ENCODE results near the gene TEX36. TPM values are rescaled to one million over a fixed set of nuclear protein-coding genes. Genes with fewer than 3 reads are reported as not detected.
"Not testable (repeated sequence)": the region's sequence is repeated elsewhere in the genome, so short reads cannot be mapped to it uniquely, and the experiment has no call there.

Gene TEX36
- total RNA-seq, 1 experiment from 2014 or later, result not detected

DNA sequence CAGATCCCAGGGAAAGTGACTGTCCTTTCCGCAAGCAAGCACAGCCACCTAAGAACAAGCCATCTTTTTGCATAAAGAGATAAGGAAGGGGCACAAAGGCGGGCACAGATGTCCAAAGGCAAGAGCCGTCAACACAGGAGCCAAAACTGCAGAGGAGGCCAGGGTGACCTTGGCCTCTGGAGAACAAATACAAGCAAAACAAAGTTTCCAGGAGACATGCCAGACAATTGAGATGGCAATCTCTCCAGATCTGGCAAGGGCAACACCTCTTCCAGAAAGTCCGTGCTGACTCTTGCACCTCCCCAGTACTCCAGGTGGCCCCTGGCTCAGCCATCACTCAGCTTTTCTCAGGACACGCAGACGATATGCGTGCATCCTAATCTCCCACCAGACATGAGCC lies 58.2 kb downstream of the TEX36 start:
- Mint-ChIP-seq H3K9me3 (ENCODE audit: unreplicated experiment) (no peaks in the 10 kb centered on the region), H3K4me3 (ENCODE audit: unreplicated experiment) (no peak overlapping the region), H3K36me3 (ENCODE audit: insufficient read depth, unreplicated experiment) (no peaks in the 10 kb centered on the region), H3K4me1 (ENCODE audit: insufficient read depth, unreplicated experiment) (no peaks in the 10 kb centered on the region), H3K27ac (ENCODE audit: low read depth, unreplicated experiment) (no peak overlapping the region), H3K27me3 (ENCODE audit: insufficient read depth, unreplicated experiment) (peaks cover 33% of the 10 kb centered on the region)
- intact Hi-C loops (cut with micrococcal nuclease), result loop anchor here (5.0 kb wide), 1 partner anchor 577 kb away; no protein-coding TSS in a partner anchor
- ChIA-PET POLR2A (no interaction called here), CTCF (interaction anchor here (0.5 kb wide), 1 partner anchor 77 kb away, joined by 3 read pairs; no protein-coding TSS in a partner anchor)
- TF ChIP-seq, protein P1, sequence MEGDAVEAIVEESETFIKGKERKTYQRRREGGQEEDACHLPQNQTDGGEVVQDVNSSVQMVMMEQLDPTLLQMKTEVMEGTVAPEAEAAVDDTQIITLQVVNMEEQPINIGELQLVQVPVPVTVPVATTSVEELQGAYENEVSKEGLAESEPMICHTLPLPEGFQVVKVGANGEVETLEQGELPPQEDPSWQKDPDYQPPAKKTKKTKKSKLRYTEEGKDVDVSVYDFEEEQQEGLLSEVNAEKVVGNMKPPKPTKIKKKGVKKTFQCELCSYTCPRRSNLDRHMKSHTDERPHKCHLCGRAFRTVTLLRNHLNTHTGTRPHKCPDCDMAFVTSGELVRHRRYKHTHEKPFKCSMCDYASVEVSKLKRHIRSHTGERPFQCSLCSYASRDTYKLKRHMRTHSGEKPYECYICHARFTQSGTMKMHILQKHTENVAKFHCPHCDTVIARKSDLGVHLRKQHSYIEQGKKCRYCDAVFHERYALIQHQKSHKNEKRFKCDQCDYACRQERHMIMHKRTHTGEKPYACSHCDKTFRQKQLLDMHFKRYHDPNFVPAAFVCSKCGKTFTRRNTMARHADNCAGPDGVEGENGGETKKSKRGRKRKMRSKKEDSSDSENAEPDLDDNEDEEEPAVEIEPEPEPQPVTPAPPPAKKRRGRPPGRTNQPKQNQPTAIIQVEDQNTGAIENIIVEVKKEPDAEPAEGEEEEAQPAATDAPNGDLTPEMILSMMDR (IDR thresholded peaks at IDR 0.05; ENCODE audit: unreplicated experiment), result no peak
- BruUV-seq (replicated peaks), result no TSS peak
- no peak for DNase-seq (ENCODE audit: unreplicated experiment)

DNA sequence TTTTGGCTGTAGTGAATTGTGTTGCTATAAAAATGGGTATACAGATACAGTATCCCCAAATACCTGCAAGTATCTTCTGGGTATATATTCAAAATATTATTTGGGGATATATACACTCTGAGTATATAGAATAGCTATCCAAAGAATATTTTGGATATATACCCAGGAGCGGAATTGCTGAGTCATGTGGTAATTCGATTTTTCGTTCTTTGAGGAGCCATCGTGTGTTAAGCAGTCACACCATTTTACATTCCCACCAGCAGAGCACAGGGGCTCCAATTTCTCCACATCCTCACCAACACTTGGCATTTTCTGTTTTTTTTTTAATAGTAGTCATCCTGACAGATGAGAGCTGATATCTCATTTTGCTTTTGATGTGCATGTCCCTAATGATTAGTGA lies 61.9 kb downstream of the TEX36 start:
- no peak overlapping the region for H3K27ac Mint-ChIP-seq (ENCODE audit: low read depth, unreplicated experiment)
- no peaks in the 10 kb centered on the region for H3K36me3 Mint-ChIP-seq (ENCODE audit: insufficient read depth, unreplicated experiment)
- BruUV-seq (replicated peaks), result no TSS peak
- ChIA-PET POLR2A (no interaction called here), CTCF (interaction anchor here (1.2 kb wide), 1 partner anchor 10 kb away, joined by 3 read pairs; no protein-coding TSS in a partner anchor)
- no peak overlapping the region for H3K4me3 Mint-ChIP-seq (ENCODE audit: unreplicated experiment)
- H3K4me1 Mint-ChIP-seq (ENCODE audit: insufficient read depth, unreplicated experiment), result no peaks in the 10 kb centered on the region
- H3K9me3 Mint-ChIP-seq (ENCODE audit: unreplicated experiment), result no peaks in the 10 kb centered on the region
- peaks cover 34% of the 10 kb centered on the region for H3K27me3 Mint-ChIP-seq (ENCODE audit: insufficient read depth, unreplicated experiment)
- intact Hi-C loops (cut with micrococcal nuclease), result no loop called here
- DNase-seq (ENCODE audit: unreplicated experiment), result no peak
- TF ChIP-seq, protein P1 (IDR thresholded peaks at IDR 0.05; ENCODE audit: unreplicated experiment), result no peak

GRCh38 chr10:125620401-125620800 lies 62.6 kb downstream of the TEX36 start:
- no peaks in the 10 kb centered on the region for H3K4me1 Mint-ChIP-seq (ENCODE audit: insufficient read depth, unreplicated experiment)
- H3K4me3 Mint-ChIP-seq (ENCODE audit: unreplicated experiment), result no peak overlapping the region
- POLR2A ChIA-PET, result no interaction called here
- intact Hi-C loops (cut with micrococcal nuclease), result no loop called here
- no peaks in the 10 kb centered on the region for H3K36me3 Mint-ChIP-seq (ENCODE audit: insufficient read depth, unreplicated experiment)
- H3K27me3 Mint-ChIP-seq (ENCODE audit: insufficient read depth, unreplicated experiment), result peaks cover 35% of the 10 kb centered on the region
- CTCF ChIA-PET, result interaction anchor here (0.6 to 1.2 kb wide), 4 partner anchors 9 to 573 kb away, joined by 3 to 5 read pairs (median 3); no protein-coding TSS in a partner anchor
- H3K27ac Mint-ChIP-seq (ENCODE audit: low read depth, unreplicated experiment), result no peak overlapping the region
- H3K9me3 Mint-ChIP-seq (ENCODE audit: unreplicated experiment), result no peaks in the 10 kb centered on the region
- BruUV-seq (replicated peaks), result no TSS peak
- TF ChIP-seq, protein P1 (IDR thresholded peaks at IDR 0.05; ENCODE audit: unreplicated experiment), result no peak
- no peak for DNase-seq (ENCODE audit: unreplicated experiment)

DNA sequence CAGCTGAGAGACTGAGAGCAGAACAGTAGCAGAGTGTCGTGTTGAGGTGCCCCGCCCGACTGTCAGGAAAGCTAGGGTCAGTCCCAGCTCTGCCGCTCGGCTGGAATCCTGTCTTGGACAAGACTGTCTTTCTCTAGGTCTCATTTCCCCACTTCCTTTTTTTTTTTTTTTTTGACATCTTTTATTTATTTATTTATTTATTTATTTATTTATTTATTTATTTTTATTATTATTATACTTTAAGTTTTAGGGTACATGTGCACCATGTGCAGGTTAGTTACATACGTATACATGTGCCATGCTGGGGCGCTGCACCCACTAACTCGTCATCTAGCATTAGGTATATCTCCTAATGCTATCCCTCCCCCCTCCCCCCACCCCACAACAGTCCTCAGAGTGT lies 69.9 kb downstream of the TEX36 start:
- intact Hi-C loops (cut with micrococcal nuclease); H3K36me3 Mint-ChIP-seq (ENCODE audit: insufficient read depth, unreplicated experiment); H3K9me3 Mint-ChIP-seq (ENCODE audit: unreplicated experiment); CTCF ChIA-PET; H3K4me1 Mint-ChIP-seq (ENCODE audit: insufficient read depth, unreplicated experiment); BruUV-seq (replicated peaks); POLR2A ChIA-PET; DNase-seq (ENCODE audit: unreplicated experiment); H3K4me3 Mint-ChIP-seq (ENCODE audit: unreplicated experiment); H3K27ac Mint-ChIP-seq (ENCODE audit: low read depth, unreplicated experiment): not testable (repeated sequence)
- H3K27me3 Mint-ChIP-seq (ENCODE audit: insufficient read depth, unreplicated experiment), result peaks cover 52% of the 10 kb centered on the region

DNA sequence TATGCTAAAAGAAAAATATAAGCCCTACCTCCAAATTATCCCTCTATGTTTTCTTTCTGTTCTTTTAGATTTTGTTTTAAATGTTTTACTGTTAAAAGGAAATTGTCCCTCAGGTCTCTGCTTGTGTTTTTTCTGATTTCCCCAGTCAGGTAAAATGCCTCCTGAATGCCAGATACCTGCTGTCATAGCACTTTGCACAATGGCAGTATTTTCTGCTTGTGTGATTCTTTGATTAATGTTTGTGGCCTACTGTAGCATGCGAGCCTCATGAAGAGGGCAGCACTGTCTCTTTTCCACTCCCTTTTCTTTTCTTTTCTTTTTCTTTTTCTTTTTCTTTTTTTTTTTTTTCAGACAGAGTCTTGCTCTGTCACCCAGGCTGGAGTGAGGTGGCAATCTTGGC lies 71.2 kb downstream of the TEX36 start:
- intact Hi-C loops (cut with micrococcal nuclease), result no loop called here

More for the DNA sequence above, 71.2 kb downstream of the TEX36 start:
- no TSS peak for BruUV-seq (replicated peaks)
- peaks cover 6% of the 10 kb centered on the region for H3K4me1 Mint-ChIP-seq (ENCODE audit: insufficient read depth, unreplicated experiment)
- H3K9me3 Mint-ChIP-seq (ENCODE audit: unreplicated experiment), result no peaks in the 10 kb centered on the region
- H3K27me3 Mint-ChIP-seq (ENCODE audit: insufficient read depth, unreplicated experiment), result peaks cover 59% of the 10 kb centered on the region
- POLR2A ChIA-PET, result no interaction called here
- DNase-seq (ENCODE audit: unreplicated experiment), result no peak
- CTCF ChIA-PET, result interaction anchor here (0.7 kb wide), 2 partner anchors 290 to 594 kb away, joined by 3 read pairs; no protein-coding TSS in a partner anchor
- H3K36me3 Mint-ChIP-seq (ENCODE audit: insufficient read depth, unreplicated experiment), result no peaks in the 10 kb centered on the region
- no peak overlapping the region for H3K27ac Mint-ChIP-seq (ENCODE audit: low read depth, unreplicated experiment)
- H3K4me3 Mint-ChIP-seq (ENCODE audit: unreplicated experiment), result no peak overlapping the region
- TF ChIP-seq, protein P1 (IDR thresholded peaks at IDR 0.05; ENCODE audit: unreplicated experiment), result no peak

Data from MCF 10A (cell line).